Stomach (tissue), 4 donors: ENCODE results near the gene APOBEC3A.

Experiments
- CTCF ChIP-seq, 7 experiments: fragments of 450-650 bp in 4 of 7; fragments of 200-600 bp in 3 of 7; sonication (generic) in 3 of 7; IDR thresholded peaks; one replicate each; pipeline ENCODE4 v1.5.1; 2016 to 2019; ENCODE audit warnings: antibody characterized with exemption in 7 of 7, control low read depth in 2 of 7, mild to moderate bottlenecking in 1 of 7
- EP300 ChIP-seq: sonication (generic); formaldehyde crosslinking; IDR thresholded peaks from one replicate; pipeline ENCODE4 v1.6.1; 2017; ENCODE audit warnings: antibody characterized with exemption
- POLR2AphosphoS5 ChIP-seq, 3 donors: sonication (generic); formaldehyde crosslinking; IDR thresholded peaks; one replicate each; pipeline ENCODE4 v1.6.1; 2016; ENCODE audit warnings: antibody characterized with exemption in 3 of 3

- TF ChIP-seq CTCF (IDR thresholded peaks at IDR 0.05) (no peak), EP300 (no peak), POLR2AphosphoS5 (IDR thresholded peaks at IDR 0.05) (no peak)
Measured at GRCh38 chr22:38987171-38987895, 29.9 kb downstream of the APOBEC3A start.
